ENCODE measurements around the gene SNX10.
A peak's percentile ranks its signal among the peaks of the same experiment; 100 is the strongest.

The SNX10 gene

DNA sequence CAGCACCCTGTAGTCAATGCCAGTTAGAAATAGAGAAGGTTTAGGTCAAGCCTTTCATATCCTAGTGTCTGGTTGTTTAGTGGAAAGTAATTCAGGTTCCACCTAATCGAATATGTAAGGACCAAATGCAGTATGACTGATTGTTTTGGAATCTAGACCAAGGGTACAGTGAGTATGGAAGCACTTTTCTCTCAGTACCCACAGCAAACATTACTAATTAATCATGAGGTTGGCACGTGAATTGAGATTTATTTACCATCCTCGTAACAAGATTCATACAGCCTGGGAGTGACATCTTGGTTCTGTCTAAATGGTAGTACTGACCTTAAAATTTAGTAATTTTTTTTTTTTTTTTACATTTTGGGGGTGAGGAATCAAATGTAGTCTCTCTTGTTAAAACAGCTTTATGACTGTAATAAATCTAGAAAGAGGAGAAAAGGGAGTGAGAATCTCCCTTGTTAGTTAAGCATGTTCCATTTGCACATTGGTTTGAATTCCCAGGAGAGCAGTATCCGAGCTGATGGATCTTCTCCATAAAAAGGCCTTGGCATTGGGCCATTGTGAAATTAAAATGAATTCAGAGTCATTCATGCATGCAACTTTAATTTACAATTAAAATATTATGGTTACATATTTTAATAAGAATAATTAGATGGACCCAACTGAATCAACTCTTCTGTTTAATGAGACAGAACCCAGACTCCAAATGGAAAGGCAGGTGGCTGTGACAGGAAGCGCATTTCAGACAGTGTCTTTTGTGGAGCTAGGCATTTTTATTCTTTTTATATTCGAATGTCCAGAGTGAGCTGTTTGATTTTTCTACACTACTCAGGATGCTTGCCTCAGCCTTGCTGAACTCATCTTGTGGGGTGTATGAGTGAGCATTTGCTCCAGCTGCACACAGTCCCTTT lies 57.6 kb downstream of the SNX10 start:
- Mint-ChIP-seq H3K9me3 (no peaks in the 10 kb centered on the region), H3K4me3 (no peak overlapping the region), H3K4me1 (peaks cover 10% of the 10 kb centered on the region), H3K27me3 (ENCODE audit: low read depth) (no peaks in the 10 kb centered on the region), H3K27ac (peak overlapping the region; percentile 85 to 98 (median 94)), H3K36me3 (ENCODE audit: low read depth) (no peaks in the 10 kb centered on the region)
- TF ChIP-seq CTCF (IDR thresholded peaks at IDR 0.05; ENCODE audit: unreplicated experiment in 3 of 3), result no peak

GRCh38 chr7:26351171-26351570 lies 59.5 kb downstream of the SNX10 start:
- no peak for TF ChIP-seq CTCF (IDR thresholded peaks at IDR 0.05; ENCODE audit: unreplicated experiment in 3 of 3)
- no peak overlapping the region for H3K4me3 Mint-ChIP-seq

GRCh38 chr7:26356229-26356628 lies 64.6 kb downstream of the SNX10 start:
- H3K4me3 Mint-ChIP-seq, result no peak overlapping the region
- TF ChIP-seq CTCF (IDR thresholded peaks at IDR 0.05; ENCODE audit: unreplicated experiment in 3 of 3), result no peak
- H3K27me3 Mint-ChIP-seq (ENCODE audit: low read depth), result peaks cover 4% of the 10 kb centered on the region
- H3K4me1 Mint-ChIP-seq, result no peaks in the 10 kb centered on the region
- no peaks in the 10 kb centered on the region for H3K36me3 Mint-ChIP-seq (ENCODE audit: low read depth)
- no peaks in the 10 kb centered on the region for H3K9me3 Mint-ChIP-seq
- H3K27ac Mint-ChIP-seq, result peak overlapping the region; percentile 7 to 70 (median 17)

More at GRCh38 chr7:26351171-26351570, 59.5 kb downstream of the SNX10 start:
- H3K27ac Mint-ChIP-seq, result peak overlapping the region in 1 of 3 experiments; percentile 57
- no peaks in the 10 kb centered on the region for H3K27me3 Mint-ChIP-seq (ENCODE audit: low read depth)
- no peaks in the 10 kb centered on the region for H3K9me3 Mint-ChIP-seq
- H3K4me1 Mint-ChIP-seq, result peaks cover 5% of the 10 kb centered on the region
- no peaks in the 10 kb centered on the region for H3K36me3 Mint-ChIP-seq (ENCODE audit: low read depth)

DNA sequence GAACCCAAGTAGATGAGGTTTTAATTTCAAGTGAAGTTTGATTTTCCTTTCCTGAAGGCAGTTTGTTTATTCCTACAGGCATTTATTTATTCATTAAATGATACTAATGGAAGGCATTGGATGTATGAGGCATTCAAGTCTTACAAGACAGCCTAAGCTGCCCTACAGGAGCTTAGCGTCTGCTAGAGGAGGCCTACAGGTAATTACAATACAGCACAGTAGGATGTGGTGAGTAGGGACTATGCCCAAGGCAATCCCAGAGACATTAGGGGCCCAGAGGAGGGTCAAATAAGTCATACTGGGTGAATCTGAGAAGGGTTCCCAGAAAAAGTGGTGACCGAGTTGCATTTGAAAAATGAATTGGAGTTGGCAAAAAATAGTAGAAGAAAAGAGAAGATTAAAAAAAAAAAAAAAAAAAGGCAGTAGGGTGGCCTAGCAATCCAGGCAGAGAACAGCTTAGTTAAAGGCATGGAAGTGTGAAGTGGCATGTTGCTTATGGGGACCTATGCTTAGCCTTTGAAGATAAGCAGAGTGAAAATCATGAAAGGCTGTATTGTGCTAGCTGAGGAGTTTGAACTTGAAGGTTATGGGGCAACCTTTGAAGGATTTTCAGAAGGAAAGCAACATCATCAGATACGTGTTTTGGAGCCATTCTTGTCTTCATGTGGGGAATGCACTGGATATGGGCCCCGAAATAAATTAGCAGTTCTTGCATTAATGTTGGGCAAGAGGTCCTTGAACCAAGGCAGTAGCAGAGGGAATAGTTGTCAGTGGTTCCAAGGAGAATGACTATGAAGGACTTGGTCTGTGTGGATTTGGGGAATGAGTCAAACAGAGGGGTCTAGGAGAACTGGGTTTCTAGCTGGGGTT lies 65.5 kb downstream of the SNX10 start:
- peaks cover 4% of the 10 kb centered on the region for H3K27me3 Mint-ChIP-seq (ENCODE audit: low read depth)
- no peaks in the 10 kb centered on the region for H3K9me3 Mint-ChIP-seq
- peak overlapping the region in 1 of 3 experiments; percentile 19 for H3K27ac Mint-ChIP-seq
- H3K4me3 Mint-ChIP-seq, result no peak overlapping the region
- no peaks in the 10 kb centered on the region for H3K36me3 Mint-ChIP-seq (ENCODE audit: low read depth)
- no peaks in the 10 kb centered on the region for H3K4me1 Mint-ChIP-seq
- no peak for TF ChIP-seq CTCF (IDR thresholded peaks at IDR 0.05; ENCODE audit: unreplicated experiment in 3 of 3)

GRCh38 chr7:26357799-26358151 lies 66.1 kb downstream of the SNX10 start:
- no peak overlapping the region for H3K4me3 Mint-ChIP-seq
- H3K4me1 Mint-ChIP-seq, result no peaks in the 10 kb centered on the region
- H3K27me3 Mint-ChIP-seq (ENCODE audit: low read depth), result peaks cover 4% of the 10 kb centered on the region
- TF ChIP-seq CTCF (IDR thresholded peaks at IDR 0.05; ENCODE audit: unreplicated experiment in 3 of 3), result no peak
- H3K36me3 Mint-ChIP-seq (ENCODE audit: low read depth), result no peaks in the 10 kb centered on the region
- peak overlapping the region in 2 of 3 experiments; percentile 19 to 20 for H3K27ac Mint-ChIP-seq
- H3K9me3 Mint-ChIP-seq, result no peaks in the 10 kb centered on the region

All from nephron (organoid).